HG03439 (cell line): ENCODE measurements around the gene MEIS2.

Source experiments
- ATAC-seq: cut with Tn5 transposase; IDR thresholded peaks from one replicate; pipeline ENCODE4 v1.9.1; 2021; ENCODE audit warnings: mild to moderate bottlenecking, moderate library complexity; ENCODE audit not compliant: unreplicated experiment

MEIS2 gene

DNA sequence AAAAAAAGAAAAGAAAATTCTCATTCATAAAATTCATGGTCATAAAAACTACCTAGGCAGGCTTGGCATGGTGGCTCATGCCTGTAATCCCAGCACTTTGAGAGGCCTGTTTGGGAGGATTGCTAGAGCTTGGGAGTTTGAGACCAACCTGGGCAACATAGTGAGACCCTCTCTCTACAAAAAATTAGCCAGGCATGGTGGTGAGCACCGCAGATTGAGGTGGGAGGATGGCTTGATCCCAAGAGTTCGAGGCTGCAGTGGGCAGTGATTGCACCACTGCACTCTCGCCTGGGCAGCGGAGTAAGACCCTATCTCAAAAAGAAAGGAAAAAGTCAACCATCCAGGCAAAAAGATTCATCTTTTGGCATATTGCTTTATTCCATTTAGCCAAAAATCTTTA, 58.5 kb downstream of the MEIS2 start:
- no peak for ATAC-seq

DNA sequence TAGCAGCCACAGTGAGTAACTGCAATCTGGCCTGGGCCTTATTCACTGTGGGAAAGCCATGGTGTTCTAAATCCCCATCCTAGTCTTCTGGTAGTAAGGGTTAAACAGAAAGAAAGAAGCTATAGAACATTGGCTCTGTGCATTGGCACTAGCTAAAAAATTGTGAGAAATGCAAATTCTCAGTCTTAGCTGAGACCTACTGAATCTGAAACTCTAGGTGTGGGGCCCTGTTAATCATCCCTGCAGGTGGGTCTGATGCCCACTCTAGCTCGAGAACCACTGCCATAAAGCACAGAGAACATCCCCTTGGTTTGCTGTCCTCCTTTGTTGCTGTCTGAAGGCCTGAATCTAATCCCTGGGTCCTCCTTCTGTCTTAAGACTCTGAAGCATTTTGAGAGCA, 59.3 kb downstream of the MEIS2 start:
- ATAC-seq, result peak; percentile 73

DNA sequence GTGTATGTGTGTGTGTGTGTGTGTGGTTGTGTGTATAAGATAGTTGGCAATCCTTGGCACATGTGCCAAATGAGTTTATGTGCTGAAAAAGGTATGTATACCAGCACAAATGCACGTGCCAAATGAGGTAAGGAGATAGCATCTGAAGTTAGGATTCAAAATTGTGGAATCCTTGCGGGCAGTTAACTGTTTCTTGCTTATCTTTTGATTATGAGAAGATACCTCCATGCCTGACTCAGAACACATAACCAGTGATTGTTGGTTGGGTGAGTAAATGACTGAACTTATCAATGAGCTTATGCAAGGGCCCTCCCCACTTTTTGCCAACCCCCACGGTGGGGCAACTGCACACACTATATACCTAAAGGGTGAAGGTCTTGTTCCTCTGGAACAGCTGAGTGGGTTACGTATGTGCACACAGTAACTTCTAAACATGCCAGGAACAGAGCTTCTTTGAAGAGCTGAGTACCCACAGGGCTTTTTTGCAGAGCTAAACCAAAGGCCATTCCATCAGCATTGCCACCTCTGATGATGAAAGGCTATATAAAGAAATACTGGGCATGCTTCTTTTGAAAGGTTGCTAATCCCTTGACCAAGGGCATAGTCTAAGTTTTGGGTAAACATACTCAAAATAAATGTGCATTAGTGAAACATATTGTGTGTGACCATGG, 60.1 kb downstream of the MEIS2 start:
- no peak for ATAC-seq

- ATAC-seq, result no peak
These were observed 61.6 kb downstream of the MEIS2 start for GRCh38 chr15:37038716-37039106.

- no peak for ATAC-seq
These were observed 62.3 kb downstream of the MEIS2 start for GRCh38 chr15:37037850-37038715.

DNA sequence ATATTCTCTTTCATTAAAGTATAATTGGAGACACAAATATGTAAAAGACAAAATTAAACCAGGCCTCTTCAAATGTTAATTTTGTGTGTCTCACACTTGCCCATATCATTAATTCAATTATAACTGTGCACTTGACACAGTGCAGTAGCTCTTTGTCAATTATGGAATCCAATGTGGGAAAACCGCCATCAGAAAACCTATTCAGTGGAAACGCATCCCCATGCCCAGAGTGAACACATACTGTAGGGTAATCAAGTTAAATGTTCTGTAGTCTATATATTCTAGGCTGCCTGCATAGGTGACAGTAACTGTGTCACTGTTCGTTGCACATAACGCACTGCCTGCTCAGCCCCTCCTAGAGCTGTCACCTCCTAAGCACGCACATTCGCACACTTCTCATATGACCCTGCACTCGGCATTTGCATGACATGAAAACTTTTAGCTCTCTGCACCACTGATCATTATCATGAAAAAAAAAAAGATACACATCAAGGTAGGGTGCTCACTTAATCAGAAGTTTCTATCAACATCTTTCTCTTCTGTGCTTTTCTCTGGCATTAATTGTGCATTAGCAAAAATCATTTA, 63.2 kb downstream of the MEIS2 start:
- ATAC-seq, result no peak

- ATAC-seq, result no peak
These were observed 65.3 kb downstream of the MEIS2 start for GRCh38 chr15:37034835-37035748.

- no peak for ATAC-seq
These were observed 66.0 kb downstream of the MEIS2 start for GRCh38 chr15:37034392-37034791.

GRCh38 chr15:37032091-37032775, 68.1 kb downstream of the MEIS2 start:
- no peak for ATAC-seq

DNA sequence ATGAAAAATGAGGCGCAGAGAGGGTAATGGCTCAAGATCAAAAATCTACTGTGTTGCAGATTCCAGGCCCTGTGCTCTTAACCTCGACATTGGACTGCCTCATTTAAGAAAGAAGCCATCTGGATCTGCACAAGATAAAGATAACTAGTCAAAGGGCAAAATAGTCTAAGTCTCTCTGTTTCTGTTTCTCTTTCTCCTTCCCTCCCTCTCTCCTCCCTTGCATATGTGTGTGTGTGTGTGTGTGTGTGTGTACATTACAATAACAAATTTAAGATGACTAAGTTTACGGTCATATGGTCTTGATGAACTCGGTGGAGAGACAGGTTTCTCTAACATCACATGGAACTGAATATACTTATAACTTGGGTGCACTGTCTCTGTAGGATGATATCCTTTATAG, 69.2 kb downstream of the MEIS2 start:
- ATAC-seq, result no peak

DNA sequence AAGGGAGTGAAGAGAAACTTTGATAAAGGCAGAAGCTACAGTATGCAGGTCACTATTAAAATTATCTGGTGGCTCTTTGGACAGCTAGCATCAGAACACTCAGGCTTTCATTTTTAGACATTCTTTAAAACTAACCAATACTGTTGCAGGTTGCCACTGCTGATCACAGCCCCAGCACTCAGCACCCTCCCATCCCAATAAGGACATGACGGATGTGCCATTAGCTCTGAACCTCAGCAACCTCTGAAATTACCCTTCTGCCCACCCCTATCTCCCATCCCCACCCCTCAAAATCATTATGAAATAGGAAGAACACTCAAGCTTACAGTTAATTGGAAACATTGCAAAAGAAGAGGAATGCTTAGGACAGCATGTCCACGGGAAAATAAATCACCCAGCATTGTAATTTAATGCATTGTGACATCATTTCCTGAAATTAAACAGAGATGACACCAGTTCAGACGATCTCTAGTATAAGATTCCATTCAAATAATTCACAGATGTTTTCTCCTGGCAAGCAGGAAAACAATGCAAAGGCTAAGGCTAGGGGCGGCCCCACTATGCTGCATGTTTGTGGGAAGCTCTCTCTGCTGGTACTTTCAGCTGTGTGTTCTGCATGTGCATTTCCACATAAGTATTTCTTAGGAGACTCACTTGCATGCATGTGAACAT, 71.6 kb downstream of the MEIS2 start:
- ATAC-seq, result no peak

DNA sequence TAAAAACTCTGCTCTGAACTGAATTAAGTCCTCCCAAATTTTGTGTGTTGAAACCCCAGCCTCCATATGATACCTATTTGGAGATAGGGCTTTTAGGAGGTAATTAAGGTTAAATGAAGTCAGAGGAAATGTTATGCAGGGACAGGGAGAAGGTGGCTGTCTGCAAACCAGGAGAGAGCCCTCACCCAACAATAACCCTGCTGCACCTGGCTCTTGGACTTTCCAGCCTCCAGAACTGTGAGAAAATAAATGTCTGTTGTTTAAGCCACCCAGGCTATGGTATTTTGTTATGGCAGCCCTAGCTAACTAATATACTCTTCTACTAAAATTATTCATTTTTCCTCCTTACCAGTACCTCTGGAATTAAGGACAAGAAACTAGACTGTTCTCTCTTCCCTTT, 79.5 kb downstream of the MEIS2 start:
- no peak for ATAC-seq

DNA sequence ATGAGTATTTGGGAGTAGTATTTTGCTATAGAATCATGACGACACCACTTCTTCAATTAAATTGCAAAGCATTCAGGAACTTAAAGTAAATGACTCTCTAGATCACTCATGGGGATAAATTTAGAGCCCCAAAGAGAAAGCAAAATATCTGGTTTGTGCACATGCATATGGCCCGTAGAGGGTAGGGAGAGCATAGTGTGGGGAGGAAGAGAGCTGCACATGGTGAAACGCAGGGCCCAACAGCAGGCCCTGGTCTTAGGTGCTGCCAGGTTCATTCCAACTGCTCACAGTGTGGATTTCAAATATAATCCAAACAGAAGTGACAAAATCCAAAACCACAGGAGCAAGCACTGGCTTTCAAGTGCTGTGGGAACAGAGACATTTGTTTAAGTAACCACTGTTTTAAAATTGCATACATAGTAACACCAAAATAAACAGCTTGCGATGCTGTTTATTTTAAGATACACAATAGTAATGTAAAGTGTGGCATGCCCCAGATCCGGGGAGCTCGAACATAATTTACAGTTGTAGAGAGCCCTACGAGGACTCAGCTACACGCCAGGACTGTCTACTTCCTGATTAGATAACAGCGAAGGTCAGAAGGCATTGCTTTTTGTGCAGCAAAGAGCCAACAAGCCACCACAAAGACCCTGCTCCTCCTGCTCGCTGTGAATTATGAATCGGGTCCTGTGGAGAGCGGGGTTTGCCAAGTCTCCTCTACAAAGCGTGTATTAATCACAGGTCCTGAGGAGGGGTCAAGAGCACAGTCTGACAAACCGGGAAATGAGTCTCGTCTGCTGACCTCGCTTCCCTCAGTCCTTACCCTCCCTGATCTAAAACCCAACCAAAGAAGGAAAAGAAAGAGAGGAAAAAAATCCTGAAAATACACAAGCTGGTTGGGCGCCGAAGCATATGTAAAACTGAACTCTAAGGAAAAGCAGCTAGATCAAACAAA, 80.6 kb downstream of the MEIS2 start:
- peak; percentile 62 for ATAC-seq

- no peak for ATAC-seq
These were observed 83.2 kb downstream of the MEIS2 start for GRCh38 chr15:37017031-37017625.

- no peak for ATAC-seq
These were observed 84.1 kb downstream of the MEIS2 start for GRCh38 chr15:37016231-37016630.

GRCh38 chr15:37015451-37015850, 84.9 kb downstream of the MEIS2 start:
- ATAC-seq, result no peak

- peak; percentile 77 for ATAC-seq
These were observed 85.3 kb downstream of the MEIS2 start for GRCh38 chr15:37015035-37015434.

- ATAC-seq, result no peak
These were observed 85.8 kb downstream of the MEIS2 start for GRCh38 chr15:37014566-37014965.
